ENCODE results near the gene NHERF2. TPM values are rescaled to one million over a fixed set of nuclear protein-coding genes. Genes with fewer than 3 reads are reported as not detected.

The NHERF2 gene
- total and polyA plus RNA-seq, 9 of the 15 experiments (the other 6 are each of a cell fraction or from before 2014, with no cell fraction given): 0.15 to 42.0 (median 12.5) TPM

DNA sequence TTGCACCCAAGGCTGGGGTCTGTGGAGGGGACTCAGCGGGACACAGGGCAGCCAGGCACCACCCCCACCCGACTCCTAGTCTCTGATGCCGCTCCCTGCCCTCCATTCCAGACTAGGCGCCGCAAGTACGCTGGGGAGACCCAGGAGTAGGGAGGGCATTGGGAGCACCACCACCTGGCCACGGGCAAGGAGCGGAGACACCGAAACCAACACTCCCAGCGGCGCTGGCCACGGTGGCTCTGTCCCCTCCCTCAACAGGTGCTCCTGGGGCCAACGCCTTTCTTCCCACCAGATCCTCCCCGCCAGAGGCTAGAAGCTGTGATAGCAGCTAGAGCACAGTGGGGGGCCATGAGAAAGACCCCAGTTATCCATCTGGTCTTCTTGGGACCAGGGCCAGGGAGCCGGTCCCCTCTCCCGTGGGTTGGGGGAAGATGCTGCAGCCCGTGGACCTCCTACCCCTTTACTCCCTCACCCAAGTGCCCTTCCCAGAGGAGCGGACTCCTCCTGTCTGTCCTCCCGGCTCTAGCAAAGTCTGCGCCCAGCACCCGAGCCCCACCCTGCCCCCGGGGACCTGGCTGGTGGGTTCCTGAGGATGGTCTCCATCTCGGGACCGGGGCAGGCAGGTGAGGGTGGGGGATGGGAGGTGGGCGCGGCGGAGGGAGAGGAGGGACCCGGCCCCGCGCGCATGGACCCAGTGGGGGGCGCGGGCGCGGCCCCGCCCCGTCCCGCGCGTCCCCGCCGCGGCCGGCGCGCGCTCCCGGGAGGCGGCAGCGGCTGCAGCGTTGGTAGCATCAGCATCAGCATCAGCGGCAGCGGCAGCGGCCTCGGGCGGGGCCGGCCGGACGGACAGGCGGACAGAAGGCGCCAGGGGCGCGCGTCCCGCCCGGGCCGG is 37.2 kb upstream of the NHERF2 start, which contains the start of gene SYNGR3:
TSS of gene SYNGR3 (plus strand) at position 762 of the 892 bp plus-strand sequence. CDS start 133 bp downstream, outside the sequence.
- Histone ChIP-seq H3K4me3 (peak within 1 kb of the TSS; percentile 38), H3K9ac (ENCODE audit: insufficient read depth in 1 of 2, low read depth in 2 of 2, low read length in 2 of 2) (peak within 1 kb of the TSS; percentile 63 to 87; a peak in 3 of 4 replicates), H3K4me1 (replicated peaks in 1 of 2; ENCODE audit: control insufficient read depth in 2 of 2, insufficient read depth in 2 of 2, low read length in 2 of 2) (peaks cover 35 to 79% of the 10 kb centered on the region in 2 experiments), H3K9me3 (replicated peaks; ENCODE audit: control insufficient read depth, insufficient read depth, low read depth, low read length) (no peaks in the 10 kb centered on the region), H3K79me2 (ENCODE audit: control insufficient read depth, insufficient read depth, low read length) (peaks cover 36% of the 10 kb centered on the region), H3K4me2 (ENCODE audit: insufficient read depth, low read length) (peak within 1 kb of the TSS; percentile 72), H3K27me3 (ENCODE audit: control insufficient read depth in 2 of 2, insufficient read depth in 2 of 2, low read length in 2 of 2) (no peaks in the 10 kb centered on the region), H3K9me1 (ENCODE audit: control insufficient read depth, insufficient read depth, low read length) (no peaks in the 10 kb centered on the region), H3K36me3 (ENCODE audit: control insufficient read depth, insufficient read depth, low read length) (peaks cover 26% of the 10 kb centered on the region; the same call in 1 of the 3 replicates), H2AFZ (ENCODE audit: low read depth, low read length) (peak within 1 kb of the TSS; percentile 83), H4K20me1 (replicated peaks; ENCODE audit: control insufficient read depth, insufficient read depth, low read length) (no peaks in the 10 kb centered on the region), H3K27ac (ENCODE audit: extremely low read depth, low read depth, low read length) (peak within 1 kb of the TSS; percentile 76)
- in situ Hi-C loops (cut with MboI) (no loop called here), intact Hi-C loops (cut with micrococcal nuclease) (no loop called here)
- ChIA-PET POLR2A (interaction anchor here (1.5 to 10.2 kb wide), 2 partner anchors 11 to 23 kb away, joined by 4 to 103 read pairs; partner anchors contain the start of genes RNF151 and RPS2), CTCF (ENCODE audit: low intra/inter-chr PET ratio) (no interaction called here)
- 32% methylated on average over 29 of the region's 67 CpGs for WGBS (ENCODE audit: insufficient coverage, low coverage, missing lambda C conversion rate)
- FAIRE-seq: no peak
- no TSS peak for BruUV-seq (replicated peaks)
- ATAC-seq: peak; percentile 17
- peak in 3 of 4 experiments; percentile 47 to 67 (median 52) for DNase-seq (ENCODE audit: extremely low read depth in 1 of 4, low spot score in 3 of 4)
- TF ChIP-seq RCOR1 (IDR thresholded peaks at IDR 0.05; ENCODE audit: borderline replicate concordance in 1 of 2, low read depth in 2 of 2, low read length in 2 of 2): peak in 1 of 2 experiments; percentile 35; a peak in 1 of 4 replicates
- TF ChIP-seq POLR2G (IDR thresholded peaks at IDR 0.05; ENCODE audit: low read depth, low read length): peak; percentile 61
- TF ChIP-seq ZBTB2 (IDR thresholded peaks at IDR 0.05): no peak
- no peak for TF ChIP-seq TAF9B (IDR thresholded peaks at IDR 0.05; ENCODE audit: partially characterized antibody)
- peak; percentile 75; the same call in 1 of the 2 replicates for TF ChIP-seq CTBP1 (IDR thresholded peaks at IDR 0.05; ENCODE audit: borderline replicate concordance)
- no peak for TF ChIP-seq KLF1 (tag; IDR thresholded peaks at IDR 0.05)
- TF ChIP-seq ZNF263 (CRISPR knock-in tag; IDR thresholded peaks at IDR 0.05; ENCODE audit: borderline replicate concordance): peak; percentile 41; the same call in 1 of the 2 replicates
- TF ChIP-seq MLX (CRISPR knock-in tag; conservative IDR thresholded peaks at IDR 0.05): no peak
- 0 out of 2 replicates have a peak, but pooled peaks have one; percentile 46 for TF ChIP-seq THAP12 (CRISPR knock-in tag; IDR thresholded peaks at IDR 0.05)
- TF ChIP-seq GATA2 (CRISPR knock-in tag; IDR thresholded peaks at IDR 0.05): no peak
- TF ChIP-seq GABPB1 (CRISPR knock-in tag; IDR thresholded peaks at IDR 0.05): 0 out of 2 replicates have a peak, but pooled peaks have one; percentile 22
- TF ChIP-seq NONO (IDR thresholded peaks at IDR 0.05; ENCODE audit: low read depth in 2 of 2, low read length in 1 of 2): 0 out of 4 replicates have a peak, but pooled peaks of 1 of the 2 experiments have one; percentile 26
- no peak for TF ChIP-seq NFE2L1 (tag; IDR thresholded peaks at IDR 0.05; ENCODE audit: borderline replicate concordance, low read depth)
- TF ChIP-seq YY1 (IDR thresholded peaks at IDR 0.05; ENCODE audit: borderline replicate concordance in 1 of 3, control insufficient read depth in 1 of 3, extremely low read depth in 1 of 3, insufficient read depth in 3 of 3, insufficient read length in 1 of 3, insufficient replicate concordance in 2 of 3, low read depth in 1 of 3, low read length in 2 of 3): peak in 2 of 3 experiments; percentile 30 to 60
- no peak for TF ChIP-seq DPF2 (IDR thresholded peaks at IDR 0.05)

Measured in K562 (cell line).